OCI-LY7 (cell line): ENCODE data around the gene DIP2A.

Experiments used
- EZH2phosphoT487 ChIP-seq: fragments of 200-600 bp; sonication (generic); IDR thresholded peaks from 2 replicates; pipeline ENCODE4 v1.6.1; 2018; ENCODE audit warnings: low read depth, borderline replicate concordance, mild to moderate bottlenecking, mixed run types, antibody characterized with exemption, low read length, moderate library complexity, mixed read lengths
- TF ChIP-seq, protein P1 (sequence below): fragments of 200-600 bp; sonication (generic); conservative IDR thresholded peaks from 2 replicates; pipeline ENCODE4 v1.5.1; 2014; ENCODE audit warnings: mild to moderate bottlenecking, antibody characterized with exemption, low read length, moderate library complexity, mixed read lengths

DNA sequence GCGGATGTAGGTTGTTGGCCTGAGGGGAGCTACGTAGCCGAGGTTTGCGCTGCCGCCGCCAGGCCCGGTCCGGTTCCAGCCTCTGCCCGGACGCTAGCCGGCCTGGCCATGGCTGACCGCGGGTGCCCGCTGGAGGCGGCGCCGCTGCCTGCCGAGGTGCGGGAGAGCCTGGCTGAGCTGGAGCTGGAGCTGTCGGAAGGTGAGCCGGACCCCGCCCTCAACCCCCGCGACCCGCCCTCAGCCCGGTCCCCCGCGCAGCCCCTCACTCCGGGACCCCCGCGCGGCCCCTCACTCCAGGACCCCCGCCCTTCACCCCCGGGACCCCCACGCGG, 299 bp downstream of the DIP2A start:
- TF ChIP-seq, protein P1, sequence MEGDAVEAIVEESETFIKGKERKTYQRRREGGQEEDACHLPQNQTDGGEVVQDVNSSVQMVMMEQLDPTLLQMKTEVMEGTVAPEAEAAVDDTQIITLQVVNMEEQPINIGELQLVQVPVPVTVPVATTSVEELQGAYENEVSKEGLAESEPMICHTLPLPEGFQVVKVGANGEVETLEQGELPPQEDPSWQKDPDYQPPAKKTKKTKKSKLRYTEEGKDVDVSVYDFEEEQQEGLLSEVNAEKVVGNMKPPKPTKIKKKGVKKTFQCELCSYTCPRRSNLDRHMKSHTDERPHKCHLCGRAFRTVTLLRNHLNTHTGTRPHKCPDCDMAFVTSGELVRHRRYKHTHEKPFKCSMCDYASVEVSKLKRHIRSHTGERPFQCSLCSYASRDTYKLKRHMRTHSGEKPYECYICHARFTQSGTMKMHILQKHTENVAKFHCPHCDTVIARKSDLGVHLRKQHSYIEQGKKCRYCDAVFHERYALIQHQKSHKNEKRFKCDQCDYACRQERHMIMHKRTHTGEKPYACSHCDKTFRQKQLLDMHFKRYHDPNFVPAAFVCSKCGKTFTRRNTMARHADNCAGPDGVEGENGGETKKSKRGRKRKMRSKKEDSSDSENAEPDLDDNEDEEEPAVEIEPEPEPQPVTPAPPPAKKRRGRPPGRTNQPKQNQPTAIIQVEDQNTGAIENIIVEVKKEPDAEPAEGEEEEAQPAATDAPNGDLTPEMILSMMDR: no peak
- no peak for TF ChIP-seq EZH2phosphoT487
